Stimulated activated CD4-positive, alpha-beta T cell treated with anti-CD3 and anti-CD28 coated beads, TNF-alpha, amount 100 ng/mL, for 24 hours (primary cell): ENCODE results near the gene GRIFIN.
"Not testable (repeated sequence)": the region's sequence is repeated elsewhere in the genome, so short reads cannot be mapped to it uniquely, and the experiment has no call there.

Experiments used
- DNase-seq, 3 experiments: peaks; one replicate each; pipeline ENCODE4 v3.0.0-alpha.2; 2020; ENCODE audit warnings: low read depth in 3 of 3

Gene GRIFIN

GRCh38 chr7:2478399-2478785, 2.2 kb upstream of the GRIFIN start:
- no peak for DNase-seq

GRCh38 chr7:2477447-2478398, 1.5 kb upstream of the GRIFIN start:
- DNase-seq: peak in 1 of 3 experiments; percentile 55

- no peak for DNase-seq
Measured at GRCh38 chr7:2476776-2477446, 713 bp upstream of the GRIFIN start.

GRCh38 chr7:2475678-2476015, 551 bp downstream of the GRIFIN start:
- DNase-seq: no peak

- no peak for DNase-seq
Measured at GRCh38 chr7:2474813-2475677, 1.2 kb downstream of the GRIFIN start.

- no peak for DNase-seq
Measured at GRCh38 chr7:2474224-2474623, 2.0 kb downstream of the GRIFIN start.

- no peak for DNase-seq
Measured at GRCh38 chr7:2473496-2474180, 2.6 kb downstream of the GRIFIN start.

GRCh38 chr7:2472739-2473138, 3.5 kb downstream of the GRIFIN start:
- no peak for DNase-seq

- no peak for DNase-seq
Measured at GRCh38 chr7:2471396-2471795, 4.8 kb downstream of the GRIFIN start.

GRCh38 chr7:2471022-2471329, 5.2 kb downstream of the GRIFIN start:
- DNase-seq: no peak

GRCh38 chr7:2470204-2471021, 5.8 kb downstream of the GRIFIN start:
- no peak for DNase-seq

- not testable (repeated sequence) for DNase-seq
Measured at GRCh38 chr7:2469460-2470203, 6.6 kb downstream of the GRIFIN start.

- DNase-seq: no peak
Measured at GRCh38 chr7:2468227-2468626, 8.0 kb downstream of the GRIFIN start.

- no peak for DNase-seq
Measured at GRCh38 chr7:2466675-2467074, 9.5 kb downstream of the GRIFIN start.

GRCh38 chr7:2465928-2466327, 10.3 kb downstream of the GRIFIN start:
- DNase-seq: no peak

GRCh38 chr7:2462731-2463130, 13.5 kb downstream of the GRIFIN start:
- no peak for DNase-seq

GRCh38 chr7:2461268-2462026, 14.8 kb downstream of the GRIFIN start:
- DNase-seq: no peak

- DNase-seq: no peak
Measured at GRCh38 chr7:2460641-2461040, 15.6 kb downstream of the GRIFIN start.

GRCh38 chr7:2460188-2460587, 16.0 kb downstream of the GRIFIN start:
- no peak for DNase-seq
